NCI-H1436 (cell line): ENCODE measurements around the gene ICAM4.
"Not testable (repeated sequence)": the region's sequence is repeated elsewhere in the genome, so short reads cannot be mapped to it uniquely, and the experiment has no call there.

ENCODE experiments used
- DNase-seq: peaks from one replicate; lab custom pipeline; 2025; lab: John Stamatoyannopoulos, UW

Gene ICAM4

DNA sequence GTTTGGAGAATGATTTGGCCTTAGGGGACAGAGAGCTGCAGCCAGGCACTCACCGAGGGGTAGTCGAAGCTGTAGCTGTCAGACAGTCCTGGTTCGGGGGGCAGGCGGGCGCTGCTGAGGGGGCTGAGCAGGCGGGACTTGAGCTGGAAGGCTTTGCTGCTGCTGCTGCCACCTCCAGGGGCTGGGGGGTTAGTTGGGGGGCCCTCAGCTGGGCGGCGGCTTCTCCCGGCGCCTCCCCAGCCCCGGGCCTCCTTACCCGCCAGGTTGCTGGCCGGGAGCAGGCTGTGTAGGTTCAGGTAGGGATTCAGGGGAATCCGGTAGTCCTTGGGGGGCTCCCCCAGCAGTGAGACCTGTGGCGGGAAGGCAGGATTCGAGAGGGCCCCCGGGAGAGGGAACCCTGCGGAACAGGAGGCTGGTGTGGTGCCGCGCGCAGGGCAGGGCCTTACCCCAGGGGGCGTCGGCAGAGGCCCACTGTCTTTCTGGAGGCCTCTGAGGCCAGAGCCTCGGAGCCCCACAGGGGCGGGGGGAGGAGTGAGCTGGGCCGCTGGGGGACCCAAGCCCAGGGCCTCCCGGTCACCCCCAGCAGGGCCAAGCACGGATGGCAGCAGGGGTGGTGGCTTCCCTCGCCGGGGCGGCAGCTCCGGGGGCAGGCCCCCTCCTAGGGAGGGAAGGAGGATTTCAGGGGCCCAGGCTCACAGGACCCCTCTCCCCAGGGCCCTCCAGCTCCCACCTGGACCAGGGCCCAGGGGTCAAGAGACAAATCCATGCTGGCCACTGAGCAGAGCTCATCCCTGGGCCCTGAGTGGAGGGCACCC is 34.1 kb downstream of the ICAM4 start:
- no peak for DNase-seq

DNA sequence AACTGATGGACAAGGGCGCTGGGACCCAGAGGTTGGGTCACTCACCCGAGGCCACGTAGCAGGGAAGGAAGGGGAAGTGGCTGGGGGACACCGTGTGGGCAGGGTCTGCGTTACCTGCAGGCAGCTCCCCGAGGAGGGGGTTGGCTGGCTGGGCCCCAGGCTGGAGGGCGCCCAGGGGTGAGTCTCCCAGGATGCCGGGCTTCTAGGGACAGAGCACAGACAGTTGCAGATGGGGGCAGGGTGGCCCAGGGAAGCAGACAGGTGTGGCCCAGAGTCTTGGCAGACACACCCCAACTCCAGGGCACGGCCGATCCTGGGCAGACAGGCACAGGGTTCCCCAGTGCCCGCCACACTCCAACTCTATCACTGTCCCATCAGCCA is 34.7 kb downstream of the ICAM4 start:
- no peak for DNase-seq

DNA sequence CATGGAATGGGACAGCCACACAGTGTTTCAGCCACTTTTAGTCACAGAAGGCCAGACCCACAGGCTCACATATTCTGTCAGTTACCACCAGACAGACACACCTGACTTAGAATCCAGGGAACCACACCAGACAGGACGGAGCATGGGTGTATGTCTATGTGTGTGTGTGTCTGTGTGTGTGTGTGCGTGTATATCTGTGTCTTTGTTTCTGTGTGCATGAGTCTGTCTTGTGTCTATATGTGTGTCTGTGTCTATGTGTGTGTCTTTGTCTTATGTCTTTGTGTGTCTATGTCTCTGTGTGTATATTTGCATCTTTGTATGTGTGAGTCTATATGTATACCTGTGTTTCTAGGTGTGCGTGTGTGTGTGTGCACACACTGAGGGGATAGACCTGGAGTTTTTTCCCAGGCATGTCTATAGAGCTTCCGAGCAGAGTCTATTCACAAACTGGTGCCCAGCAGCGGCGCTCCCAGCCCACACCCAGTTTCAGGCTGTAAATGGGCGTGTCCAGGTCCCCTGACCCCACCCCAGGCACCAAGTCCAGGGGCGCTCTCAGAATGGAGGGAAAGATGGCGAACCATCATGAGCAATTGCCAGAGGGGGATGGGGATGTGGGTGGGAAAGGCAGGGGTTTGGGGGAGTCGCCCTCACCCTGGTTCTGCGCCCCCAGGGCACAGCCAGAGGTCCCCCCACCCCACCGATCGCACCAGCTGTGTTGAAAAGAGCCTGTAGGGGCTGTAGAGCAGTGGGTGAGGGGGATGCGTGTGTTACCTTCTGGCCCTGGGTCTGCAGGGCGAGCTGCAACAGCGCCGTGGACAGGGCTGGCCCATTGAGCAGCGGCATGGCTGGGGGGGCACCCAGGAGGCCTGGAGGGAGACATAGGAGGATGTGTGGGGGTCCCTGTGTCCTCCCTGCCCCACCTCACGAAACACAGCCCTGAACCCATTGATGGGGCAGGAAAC is 35.4 kb downstream of the ICAM4 start:
- no peak for DNase-seq

DNA sequence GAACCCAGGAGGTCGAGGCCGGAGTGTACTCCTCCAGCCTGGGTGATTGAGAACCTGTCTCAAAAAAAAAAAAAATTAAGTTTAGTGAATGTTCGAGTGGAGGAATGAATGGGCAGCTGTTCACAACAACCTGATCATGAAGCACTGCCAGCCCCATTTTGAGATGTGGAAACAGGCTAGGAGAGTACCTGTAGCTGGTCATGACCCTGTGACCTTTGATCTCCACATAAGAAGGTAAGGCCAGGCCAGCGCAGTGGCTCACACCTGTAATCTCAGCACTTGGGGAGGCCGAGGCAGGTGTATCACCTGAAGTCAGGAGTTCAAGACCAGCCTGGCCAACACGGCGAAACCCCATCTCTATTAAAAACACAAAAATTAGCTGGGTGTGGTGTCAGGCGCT is 39.0 kb downstream of the ICAM4 start:
- no peak for DNase-seq

DNA sequence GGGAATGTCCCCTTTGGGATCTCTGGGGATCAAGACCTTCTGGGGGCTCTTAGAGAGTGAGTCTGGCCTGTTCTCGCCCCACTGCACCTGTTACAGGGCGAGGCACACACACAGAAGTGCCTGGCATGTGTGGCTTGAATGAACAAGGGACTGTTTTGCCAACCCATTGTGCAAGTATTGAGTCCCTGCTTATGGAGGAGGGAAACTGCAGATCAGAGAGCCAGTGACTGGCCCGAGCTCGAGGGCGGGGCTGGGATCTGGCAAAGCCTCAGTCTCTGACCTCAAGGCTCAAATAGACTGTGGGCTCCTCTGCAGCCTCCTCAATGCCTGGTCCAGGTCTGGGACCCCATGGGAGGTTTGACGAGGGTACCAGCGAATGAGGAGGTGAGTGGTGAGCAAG is 41.0 kb downstream of the ICAM4 start:
- DNase-seq: no peak

DNA sequence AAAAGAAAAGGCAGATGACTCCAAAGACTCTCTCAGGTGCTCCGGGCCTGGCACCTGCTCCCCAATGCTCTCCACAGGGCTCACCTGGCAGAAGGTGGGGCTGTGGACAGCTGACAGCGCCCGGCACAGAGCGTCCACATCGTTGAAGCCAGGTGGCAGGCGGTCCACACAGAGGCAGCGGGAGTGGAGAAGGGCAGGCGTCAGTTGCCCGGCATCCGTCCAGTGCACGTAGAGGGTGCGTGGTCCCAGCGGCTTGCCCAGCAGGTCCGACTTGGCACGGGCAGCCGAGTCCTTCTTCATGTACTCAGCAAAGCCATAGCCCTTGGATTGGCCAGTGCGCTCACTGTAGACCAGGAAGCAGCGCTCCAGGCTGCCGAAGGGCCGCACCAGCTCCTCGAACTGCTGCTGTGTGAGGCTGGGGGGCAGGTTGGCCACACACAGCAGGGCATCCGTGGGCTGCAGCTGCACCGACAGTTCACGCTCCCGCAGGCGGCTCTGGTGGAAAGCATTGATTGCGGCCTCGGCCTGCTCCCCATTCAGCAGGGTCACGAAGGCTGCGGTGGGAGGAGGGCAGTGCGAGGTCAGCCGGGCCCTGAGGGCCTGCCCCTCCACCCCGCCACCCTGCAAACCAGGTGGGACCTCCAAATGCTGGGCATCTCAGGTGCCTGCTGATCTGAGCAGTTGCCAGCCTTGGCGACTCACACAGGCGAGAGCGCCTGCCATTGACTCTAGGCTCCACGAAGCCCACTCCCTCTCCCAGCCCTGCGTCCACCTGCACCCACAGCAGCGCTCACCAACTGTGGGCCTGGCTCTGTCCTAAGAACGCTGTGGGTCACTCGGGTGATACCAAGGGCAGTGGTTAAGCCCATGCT is 42.0 kb downstream of the ICAM4 start:
- no peak for DNase-seq

DNA sequence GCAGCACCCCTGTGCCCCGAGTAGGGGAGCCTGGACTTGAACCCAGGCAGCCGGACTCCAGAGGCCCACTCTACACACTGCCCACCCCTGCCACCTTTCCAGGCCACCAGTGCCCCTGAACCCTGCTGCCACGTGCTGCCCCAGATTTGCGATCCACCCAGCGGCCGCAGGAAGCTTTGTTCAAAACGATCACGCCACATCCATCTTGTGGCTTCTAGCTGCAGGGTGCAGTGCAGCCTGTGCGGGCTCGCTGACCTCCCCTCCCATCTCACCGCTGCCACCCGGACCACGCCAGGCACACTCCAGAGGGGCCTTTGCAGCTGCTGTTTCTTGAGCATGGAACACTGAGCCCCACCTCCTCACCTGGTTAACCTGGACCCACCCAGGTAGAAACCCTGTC is 42.8 kb downstream of the ICAM4 start:
- DNase-seq: no peak

DNA sequence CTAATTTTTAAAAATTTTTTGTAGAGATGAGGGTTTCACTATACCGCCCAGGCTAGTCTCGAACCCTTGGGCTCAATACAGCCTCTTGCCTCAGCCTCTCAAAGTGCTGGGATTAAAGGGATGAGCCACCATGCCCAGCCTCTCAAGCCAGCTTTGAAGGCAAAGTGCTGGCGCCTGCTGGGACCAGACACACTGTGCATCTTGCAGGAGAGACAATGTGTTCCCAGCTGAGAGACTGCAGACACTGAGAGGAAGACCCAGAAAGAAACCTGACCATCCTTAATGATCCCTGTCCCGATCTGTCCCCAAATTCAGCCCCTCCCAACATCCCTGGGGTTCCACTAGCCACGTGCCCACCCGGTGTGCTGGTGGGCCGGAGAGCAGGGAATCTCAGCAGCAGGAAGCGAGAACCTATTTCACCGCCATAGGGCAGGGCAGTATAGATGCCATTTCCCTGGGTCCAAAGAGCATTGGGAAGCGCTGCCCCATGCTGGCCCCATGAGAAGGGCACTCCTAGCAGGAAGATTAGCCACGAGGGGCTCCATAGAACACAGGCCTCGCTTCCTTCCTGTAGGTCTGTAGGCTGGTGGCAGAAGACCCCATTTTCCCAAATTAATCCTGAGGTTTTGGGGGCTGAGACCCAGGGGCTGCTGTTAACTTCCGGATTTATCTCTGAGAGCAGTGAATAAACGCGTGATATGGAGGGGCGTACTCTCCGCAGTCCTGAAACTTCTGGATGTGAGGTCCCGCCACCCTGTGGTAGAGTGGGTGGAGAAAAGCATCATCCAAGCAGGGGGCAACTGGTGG is 45.6 kb downstream of the ICAM4 start:
- no peak for DNase-seq

DNA sequence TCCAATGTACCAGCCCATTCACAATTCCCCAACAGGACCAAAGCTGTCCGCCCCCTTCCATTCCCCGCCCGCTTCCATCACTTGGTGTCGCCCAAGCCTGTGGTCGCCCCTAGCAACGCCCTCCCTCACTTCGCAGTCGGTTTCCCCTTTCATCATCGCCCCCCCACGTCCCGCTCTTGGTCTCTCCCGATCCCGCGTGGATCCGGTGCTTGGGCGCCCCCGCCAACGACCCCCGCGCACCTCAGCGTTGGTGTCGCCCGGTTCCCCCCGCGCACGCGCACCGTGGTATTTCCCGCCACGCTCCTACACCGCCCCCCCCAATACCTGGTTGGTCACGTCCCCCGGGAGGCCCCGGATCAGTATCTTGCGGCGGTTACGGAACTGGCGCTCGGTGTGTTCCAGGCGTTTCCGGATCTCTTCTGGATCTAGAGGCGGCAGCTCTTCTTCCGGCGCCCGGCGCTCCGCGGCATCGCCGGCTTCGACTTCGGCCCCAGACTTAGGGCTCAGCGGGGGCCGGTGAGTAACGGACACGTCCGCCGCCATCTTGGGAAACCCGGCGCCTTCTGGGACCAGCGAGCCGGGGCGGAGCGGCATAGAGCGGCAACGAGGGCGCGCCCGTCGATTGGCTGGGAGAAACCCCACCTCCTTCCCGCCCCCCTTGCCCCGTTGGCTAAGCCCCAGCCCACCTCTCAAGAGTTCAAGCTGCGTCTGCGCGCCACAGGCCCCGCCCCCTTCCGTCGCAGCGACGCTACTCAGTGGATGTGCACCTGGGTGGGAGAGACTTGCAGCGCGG is 46.4 kb downstream of the ICAM4 start, which contains the start of gene RAVER1:
Gene RAVER1 (minus strand): TSS at position 565 of the 793 bp plus-strand sequence. CDS start 22 bp downstream, at position 543.
- peak; percentile 98 for DNase-seq

DNA sequence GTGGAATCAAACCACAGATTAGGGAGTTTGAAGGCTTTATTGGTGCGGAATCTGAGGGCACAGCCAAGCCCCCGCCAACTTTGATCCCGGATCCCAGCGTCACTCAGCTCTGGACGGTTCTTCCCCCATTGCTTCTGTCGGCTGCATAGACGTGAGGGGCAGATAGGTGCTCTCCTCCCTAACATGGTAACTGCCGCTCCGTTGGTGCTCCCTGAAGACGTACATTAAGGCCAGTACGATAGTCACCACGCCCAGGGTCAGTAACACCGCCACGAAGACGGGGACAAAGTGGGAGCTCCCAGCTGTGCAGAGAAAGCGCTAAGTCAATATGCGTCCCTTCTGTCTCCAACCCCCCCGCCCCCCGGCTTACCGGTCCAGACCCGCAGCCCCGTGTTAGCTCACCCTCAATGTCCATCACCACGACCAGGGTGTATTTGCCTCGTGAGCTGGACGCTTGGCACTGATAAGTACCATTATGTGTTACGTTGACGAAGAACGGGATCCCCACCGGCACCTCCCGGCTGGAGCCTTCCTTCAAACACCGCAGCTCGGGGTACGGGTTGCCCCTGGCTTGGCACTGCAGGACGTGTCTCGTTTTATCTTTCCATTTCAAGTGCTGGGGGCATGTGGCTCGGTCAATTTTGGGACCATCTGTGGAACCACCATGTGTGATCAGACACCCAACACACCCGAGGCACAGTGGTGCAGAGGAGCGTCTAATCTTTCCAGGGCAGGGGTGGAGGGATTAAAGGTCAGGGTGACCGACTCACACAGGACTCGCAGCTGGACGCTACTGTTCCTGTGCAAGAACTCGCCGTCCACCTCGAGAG is 47.2 kb downstream of the ICAM4 start:
- DNase-seq: no peak

DNA sequence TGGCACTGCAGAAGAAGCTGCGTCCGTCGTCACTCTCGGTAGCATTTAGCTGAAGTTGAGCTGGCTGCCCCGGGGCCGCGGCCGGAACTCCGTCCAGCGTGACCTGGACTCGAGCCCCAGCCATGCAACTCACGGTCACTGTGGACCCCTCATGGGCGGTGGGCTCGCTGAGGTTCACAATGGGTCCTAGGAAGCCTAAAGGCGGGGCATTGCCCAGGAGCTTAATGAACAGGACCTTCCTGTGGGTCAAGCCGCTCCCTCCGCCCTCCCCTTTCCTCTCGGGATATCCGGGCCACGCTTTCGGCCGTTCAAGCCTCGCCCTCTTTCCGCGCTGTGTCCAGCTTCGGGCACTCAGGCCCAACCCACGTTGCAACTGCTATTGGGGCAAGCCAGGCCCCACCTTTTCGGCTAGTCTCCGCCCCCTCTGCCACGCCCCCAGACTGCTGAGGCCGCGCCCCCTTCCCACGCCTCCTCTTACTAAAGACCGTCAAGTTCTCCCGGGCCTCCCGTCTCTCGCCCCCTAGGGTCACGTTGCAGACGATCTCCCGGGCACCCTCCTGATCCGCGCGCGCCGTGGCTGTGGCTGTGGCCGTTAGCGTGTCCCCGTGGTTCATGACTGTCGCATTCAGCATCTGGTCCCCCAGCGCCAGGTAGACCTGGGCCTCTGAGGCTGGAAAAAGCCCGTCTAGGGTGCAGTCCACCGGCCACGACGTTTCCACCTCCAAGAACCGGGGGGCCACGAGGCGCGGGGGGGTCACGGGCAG is 48.0 kb downstream of the ICAM4 start:
- peak; percentile 75 for DNase-seq

DNA sequence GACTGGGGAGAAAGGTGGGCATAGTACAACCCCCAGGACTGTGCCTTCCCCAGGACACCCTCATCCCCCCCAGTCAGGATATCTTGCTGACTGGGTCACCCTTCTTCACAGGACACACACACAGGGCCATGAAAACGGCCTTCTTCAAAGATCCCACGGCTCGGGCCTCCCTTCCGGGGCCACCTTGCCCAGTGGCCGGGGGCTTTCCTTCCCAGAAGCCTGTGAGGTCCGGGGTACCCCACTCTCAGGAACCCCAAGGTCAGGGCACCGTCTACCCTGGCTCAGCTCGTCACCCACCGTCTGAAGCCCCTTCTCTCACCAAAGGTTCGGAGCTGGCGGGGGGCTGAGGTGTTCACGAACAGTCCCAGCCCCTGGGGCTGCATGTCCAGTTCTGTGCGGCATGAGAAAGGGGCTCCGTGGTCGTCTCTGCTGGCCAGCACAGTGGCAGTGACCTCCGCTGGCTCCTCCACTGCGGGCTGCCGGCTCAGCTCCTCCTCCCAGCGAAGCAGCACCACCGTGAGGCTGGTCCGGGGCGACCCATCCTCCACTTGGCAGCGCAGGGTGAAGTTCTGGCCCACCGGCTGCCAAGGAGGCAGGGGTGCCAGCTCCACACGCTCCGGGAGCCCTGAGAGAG is 48.7 kb downstream of the ICAM4 start:
- DNase-seq: no peak

DNA sequence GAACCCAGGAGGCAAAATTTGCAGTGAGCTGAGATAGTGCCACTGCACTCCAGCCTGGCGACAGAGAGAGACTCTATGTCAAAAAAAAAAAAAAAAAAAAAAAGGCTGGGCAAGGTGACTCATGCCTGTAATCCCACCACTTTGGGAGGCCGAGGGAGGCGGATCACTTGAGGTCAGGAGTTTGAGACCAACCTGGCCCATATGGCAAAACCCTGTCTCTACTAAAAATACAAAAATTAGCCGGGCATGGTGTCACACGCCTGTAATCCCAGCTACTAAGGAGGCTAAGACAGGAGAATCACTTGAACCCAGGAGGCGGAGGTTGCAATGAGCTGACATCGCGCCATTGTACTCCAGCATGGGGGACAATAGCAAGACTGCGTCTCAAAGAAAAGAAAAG is 50.0 kb downstream of the ICAM4 start:
- not testable (repeated sequence) for DNase-seq
